Cerebellar nuclear complex (tissue), 1 donor: ENCODE results near the gene PMIS2.

Experiments used
- DNase-seq, 2 experiments: peaks; one replicate each; lab custom pipeline; 2025; lab: John Stamatoyannopoulos, UW

PMIS2 gene

GRCh38 chr19:35556846-35557538, 29.0 kb upstream of the PMIS2 start:
- no peak for DNase-seq

GRCh38 chr19:35557539-35558399, 28.2 kb upstream of the PMIS2 start:
- peak in 1 of 2 experiments; percentile 22 for DNase-seq

GRCh38 chr19:35558400-35559280, 27.3 kb upstream of the PMIS2 start:
- DNase-seq: no peak

DNA sequence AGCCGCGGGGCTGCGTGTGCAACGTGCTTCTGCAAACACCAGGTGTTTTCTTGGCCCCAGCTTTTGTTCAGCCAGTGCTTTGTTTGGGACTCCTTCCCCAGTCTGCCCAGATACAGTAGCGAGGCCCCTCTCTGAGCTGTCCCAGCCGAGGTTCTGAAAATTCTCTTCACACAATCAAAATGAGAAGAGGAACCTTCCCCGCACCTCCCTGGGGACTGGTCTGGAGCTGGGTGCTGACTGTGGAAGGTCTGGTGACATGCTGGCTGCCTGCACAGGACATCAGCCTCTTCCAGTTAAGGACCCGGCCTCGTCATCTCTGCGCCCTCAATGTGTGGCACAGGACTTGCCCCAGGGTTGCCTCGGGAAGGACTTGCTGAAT, 26.7 kb upstream of the PMIS2 start:
- no peak for DNase-seq

GRCh38 chr19:35559781-35560180, 26.2 kb upstream of the PMIS2 start:
- no peak for DNase-seq

GRCh38 chr19:35560271-35560670, 25.7 kb upstream of the PMIS2 start:
- no peak for DNase-seq

DNA sequence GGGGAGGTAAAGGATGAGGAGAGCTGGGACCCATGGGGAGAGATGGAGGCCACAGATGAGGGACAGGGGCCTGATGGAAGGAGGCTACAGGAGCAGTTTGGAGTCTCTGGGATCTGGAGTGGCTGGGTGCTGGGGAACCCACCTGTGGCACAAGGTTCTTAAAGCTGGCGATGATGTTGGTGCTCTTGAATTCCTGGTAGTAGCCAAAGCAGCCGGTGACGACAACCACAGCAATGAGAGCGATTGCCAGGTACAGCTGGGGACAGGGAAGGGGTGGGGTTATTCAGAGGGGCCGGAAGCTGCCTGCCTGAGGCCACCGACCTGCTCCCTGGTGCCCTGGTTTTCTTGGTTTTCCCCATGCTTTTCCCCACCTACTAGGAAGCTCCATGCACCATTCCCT, 25.3 kb upstream of the PMIS2 start:
- DNase-seq: no peak

DNA sequence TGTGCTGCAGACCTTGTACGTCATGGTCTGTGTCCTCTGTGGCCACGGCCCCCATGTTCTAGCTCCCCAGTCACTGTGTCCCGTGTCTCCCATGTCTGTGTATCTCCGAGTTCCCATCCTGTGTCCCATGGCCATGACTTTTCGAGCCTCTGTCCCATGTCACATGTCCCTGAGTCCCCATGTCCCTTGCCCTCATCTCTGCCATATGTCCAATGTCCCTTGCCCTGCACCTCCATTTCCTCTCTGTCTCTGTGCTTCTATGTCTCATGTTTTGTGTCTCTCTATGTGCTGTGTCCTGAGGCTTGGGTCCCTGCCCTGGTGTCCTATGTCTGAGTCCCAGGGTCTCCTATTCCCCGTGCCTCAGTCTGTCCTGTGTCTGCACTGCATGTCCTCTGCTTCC, 24.5 kb upstream of the PMIS2 start:
- DNase-seq: no peak

- DNase-seq: no peak
Observed at GRCh38 chr19:35562336-35562735, 23.6 kb upstream of the PMIS2 start.

- DNase-seq: no peak
Observed at GRCh38 chr19:35562776-35563175, 23.2 kb upstream of the PMIS2 start.

- DNase-seq: no peak
Observed at GRCh38 chr19:35563207-35563829, 22.7 kb upstream of the PMIS2 start, which contains the start of gene ATP4A. ATP4A (minus strand) TSS chr19:35563658; CDS start chr19:35563629, 29 bp downstream.

- no peak for DNase-seq
Observed at GRCh38 chr19:35565016-35565856, 20.7 kb upstream of the PMIS2 start.

DNA sequence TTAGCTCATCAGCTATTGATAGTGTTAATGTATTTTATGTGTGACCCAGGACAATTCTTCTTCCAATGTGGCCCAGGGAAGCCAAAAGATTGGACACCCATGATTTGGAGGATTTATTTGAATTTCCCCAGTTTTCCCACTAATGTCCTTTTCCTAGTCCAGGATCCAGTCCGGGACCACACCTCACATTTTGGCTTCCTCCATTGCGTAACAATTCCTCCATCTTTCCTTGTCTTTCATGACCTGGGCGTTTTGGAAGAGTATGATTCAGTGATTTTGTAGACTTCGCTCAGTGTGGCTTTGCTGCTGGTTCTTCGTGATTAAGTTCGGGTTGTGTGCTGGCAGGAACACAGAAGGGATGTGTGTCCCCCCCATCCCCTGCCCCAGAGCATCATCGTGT, 19.2 kb upstream of the PMIS2 start:
- DNase-seq: no peak

DNA sequence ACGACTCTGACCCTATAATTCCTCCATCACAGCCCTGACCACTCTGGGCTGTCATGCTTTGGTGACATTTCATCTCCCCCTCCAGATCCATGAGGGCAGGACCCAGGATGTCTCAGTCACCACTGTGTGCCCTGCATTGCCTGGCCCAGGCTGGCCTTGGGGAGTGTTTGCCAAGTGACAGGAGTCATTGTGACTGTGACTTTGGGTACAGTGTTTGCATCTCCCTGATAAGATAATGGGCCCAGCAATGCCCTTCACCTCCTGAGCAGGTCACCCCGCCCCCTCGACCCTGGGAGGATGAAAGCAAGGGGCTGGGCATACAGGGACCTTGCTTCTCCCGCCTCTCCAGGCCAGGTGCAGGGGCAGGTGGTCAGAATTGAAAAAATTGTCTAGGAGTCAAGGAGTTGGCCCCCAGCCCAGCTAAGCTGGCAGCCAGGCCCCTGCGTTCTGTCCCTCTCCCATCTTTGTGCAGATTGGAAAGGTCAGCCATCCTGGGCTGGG, 16.6 kb upstream of the PMIS2 start:
- DNase-seq: peak in 1 of 2 experiments; percentile 21

GRCh38 chr19:35571406-35571965, 14.5 kb upstream of the PMIS2 start:
- DNase-seq: no peak

GRCh38 chr19:35577918-35578317, 8.1 kb upstream of the PMIS2 start:
- DNase-seq: no peak

- no peak for DNase-seq
Observed at GRCh38 chr19:35578707-35579106, 7.3 kb upstream of the PMIS2 start.

- DNase-seq: no peak
Observed at GRCh38 chr19:35582760-35583159, 3.2 kb upstream of the PMIS2 start.

- no peak for DNase-seq
Observed at GRCh38 chr19:35587321-35587720, 1.3 kb downstream of the PMIS2 start.

- DNase-seq: no peak
Observed at GRCh38 chr19:35590875-35591274, 4.9 kb downstream of the PMIS2 start.
